Skeletal muscle tissue (tissue), 4 donors: Measurements from ENCODE around the gene PTPRCAP. TPM values are rescaled to one million over a fixed set of nuclear protein-coding genes. Genes with fewer than 3 reads are reported as not detected.
A peak's percentile ranks its signal among the peaks of the same experiment; 100 is the strongest.
"Not testable (repeated sequence)": the region's sequence is repeated elsewhere in the genome, so short reads cannot be mapped to it uniquely, and the experiment has no call there.

ENCODE experiments used
- H3K27ac ChIP-seq: one replicate; pipeline ENCODE4 v1.7.0; 2013; ENCODE audit warnings: mild to moderate bottlenecking, low read depth, low read length, inconsistent platforms
- H3K27me3 ChIP-seq, 3 donors: one replicate each; pipeline ENCODE4 v1.7.0; 2013; ENCODE audit warnings: low read length in 3 of 3; ENCODE audit not compliant: control insufficient read depth in 3 of 3, insufficient read depth in 3 of 3
- H3K36me3 ChIP-seq, 3 donors: one replicate each; pipeline ENCODE4 v1.7.0; 2013; ENCODE audit warnings: low read length in 3 of 3; ENCODE audit not compliant: control insufficient read depth in 3 of 3, insufficient read depth in 3 of 3
- H3K4me1 ChIP-seq, 3 donors: one replicate each; pipeline ENCODE4 v1.7.0; 2013; ENCODE audit warnings: low read length in 3 of 3, mild to moderate bottlenecking in 3 of 3; ENCODE audit not compliant: control insufficient read depth in 3 of 3, insufficient read depth in 3 of 3
- H3K4me3 ChIP-seq, 3 donors: one replicate each; pipeline ENCODE4 v1.7.0; 2013; ENCODE audit warnings: low read length in 3 of 3
- H3K9ac ChIP-seq, 3 donors: one replicate each; pipeline ENCODE4 v1.7.0; 2013; ENCODE audit warnings: low read length in 3 of 3, mild to moderate bottlenecking in 3 of 3, moderate library complexity in 2 of 3, low read depth in 1 of 3
- H3K9me3 ChIP-seq, 3 donors: one replicate each; pipeline ENCODE4 v1.7.0; 2013; ENCODE audit warnings: low read length in 3 of 3; ENCODE audit not compliant: control insufficient read depth in 3 of 3
- total RNA-seq: library from RNA; depleted of rRNA; stranded (reverse); fragments of >200 nt; gene quantifications from one replicate; pipeline ENCODE4 v1.2.3, GENCODE V29; 2014
- donor health status: Osteomylitis.

Gene PTPRCAP
- total RNA-seq, 1 donor from 2014 or later: not detected

DNA sequence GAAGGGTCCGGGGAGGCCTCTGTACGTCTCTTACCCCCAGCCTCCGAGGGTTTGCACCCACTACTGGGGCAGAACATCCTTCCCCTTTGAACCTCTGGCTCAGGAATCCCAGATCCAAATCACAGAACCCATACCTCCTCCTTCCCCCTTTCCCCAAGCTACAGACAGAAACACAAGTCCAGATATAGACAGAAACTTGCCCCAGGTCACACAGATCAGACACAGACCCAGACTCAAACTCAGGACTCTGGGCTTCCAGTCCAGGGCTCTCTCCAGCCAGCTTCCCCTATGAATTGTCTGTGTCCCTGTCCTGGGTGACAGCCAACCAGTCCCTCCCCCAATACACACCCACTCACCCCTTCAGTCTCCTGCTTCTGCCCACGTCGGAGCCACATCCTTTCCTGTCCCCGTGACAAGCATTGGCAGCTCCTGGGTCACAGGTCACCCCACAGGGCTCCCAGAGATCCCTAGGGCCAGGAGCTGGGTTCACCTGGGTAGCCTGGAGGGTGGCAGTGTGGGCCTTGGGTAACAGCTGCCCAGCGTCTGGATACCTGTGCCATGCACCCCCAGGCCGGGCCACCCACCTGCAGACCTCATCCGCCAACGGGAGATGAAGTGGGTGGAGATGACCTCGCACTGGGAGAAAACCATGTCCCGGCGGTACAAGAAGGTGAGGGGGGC is 32.8 kb downstream of the PTPRCAP start:
- H3K27me3 ChIP-seq: peaks cover 9 to 33% (median 22%) of the 10 kb centered on the region in 3 donors
- H3K4me3 ChIP-seq: no peak overlapping the region
- peaks cover 22 to 25% (median 23%) of the 10 kb centered on the region in 3 donors for H3K4me1 ChIP-seq
- no peak overlapping the region for H3K9ac ChIP-seq
- no peaks in the 10 kb centered on the region for H3K9me3 ChIP-seq
- no peak overlapping the region for H3K27ac ChIP-seq
- H3K36me3 ChIP-seq: peaks cover 0 to 6% (median 4%) of the 10 kb centered on the region in 3 donors

DNA sequence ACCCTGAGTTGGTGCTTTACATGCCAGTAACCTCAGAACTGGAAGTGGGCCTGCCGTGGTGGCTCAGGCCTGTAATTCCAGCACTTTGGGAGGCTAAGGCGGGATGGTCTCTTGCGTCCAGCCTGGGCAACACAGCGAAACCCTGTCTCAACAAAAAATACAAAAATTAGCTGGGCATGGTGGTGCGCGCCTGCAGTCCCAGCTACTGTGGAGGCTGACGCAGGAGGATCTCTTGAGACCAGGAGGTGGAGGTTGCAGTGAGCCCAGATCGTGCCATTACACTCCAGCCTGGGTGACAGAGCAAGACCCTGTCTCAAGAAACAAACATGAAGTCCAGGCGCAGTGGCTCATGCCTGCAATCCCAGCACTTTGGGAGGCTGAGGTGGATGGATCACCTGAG is 34.4 kb downstream of the PTPRCAP start:
- H3K27ac ChIP-seq, H3K4me3 ChIP-seq, H3K9ac ChIP-seq, H3K9me3 ChIP-seq: not testable (repeated sequence)
- Histone ChIP-seq H3K4me1 (peaks cover 22 to 26% (median 24%) of the 10 kb centered on the region in 3 donors), H3K27me3 (peaks cover 0 to 17% (median 7%) of the 10 kb centered on the region in 3 donors), H3K36me3 (peaks cover 15 to 20% (median 17%) of the 10 kb centered on the region in 3 donors)

DNA sequence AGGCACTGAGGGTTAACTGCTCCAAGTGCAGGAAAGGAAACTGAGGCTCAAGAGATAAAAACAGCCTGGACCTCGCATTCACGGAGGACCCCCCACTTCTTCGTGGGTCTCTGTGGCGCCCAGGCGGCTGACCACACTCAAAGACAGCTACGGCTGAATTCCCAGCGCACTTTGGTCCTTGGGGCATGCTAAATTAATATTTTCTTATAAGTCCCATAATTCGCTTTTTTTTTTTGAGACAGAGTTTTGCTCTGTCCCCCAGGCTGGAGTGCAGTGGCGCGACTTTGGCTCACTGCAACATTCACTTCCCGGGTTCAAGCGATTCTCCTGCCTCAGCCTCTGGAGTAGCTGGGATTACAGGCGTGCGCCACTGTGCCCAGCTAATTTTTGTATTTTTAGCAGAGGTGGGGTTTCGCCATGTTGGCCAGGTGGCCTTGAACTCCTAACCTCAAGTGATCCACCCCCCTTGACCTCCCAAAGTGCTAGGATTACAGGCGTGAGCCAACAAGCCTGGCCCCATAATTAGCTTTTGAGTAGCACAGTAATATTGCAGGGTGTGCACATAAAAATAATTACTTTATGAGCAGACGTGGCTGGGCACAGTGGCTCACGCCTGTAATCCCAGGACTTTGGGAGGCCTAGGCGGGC is 35.2 kb downstream of the PTPRCAP start:
- not testable (repeated sequence) for H3K9me3 ChIP-seq, H3K27me3 ChIP-seq
- Histone ChIP-seq H3K27ac (peak overlapping the region; percentile 94), H3K36me3 (peaks cover 23 to 28% (median 24%) of the 10 kb centered on the region in 3 donors), H3K9ac (peak overlapping the region; percentile 64 to 77 (median 76)), H3K4me1 (peaks cover 22 to 33% (median 23%) of the 10 kb centered on the region in 3 donors), H3K4me3 (peak overlapping the region; percentile 66 to 82 (median 71))

DNA sequence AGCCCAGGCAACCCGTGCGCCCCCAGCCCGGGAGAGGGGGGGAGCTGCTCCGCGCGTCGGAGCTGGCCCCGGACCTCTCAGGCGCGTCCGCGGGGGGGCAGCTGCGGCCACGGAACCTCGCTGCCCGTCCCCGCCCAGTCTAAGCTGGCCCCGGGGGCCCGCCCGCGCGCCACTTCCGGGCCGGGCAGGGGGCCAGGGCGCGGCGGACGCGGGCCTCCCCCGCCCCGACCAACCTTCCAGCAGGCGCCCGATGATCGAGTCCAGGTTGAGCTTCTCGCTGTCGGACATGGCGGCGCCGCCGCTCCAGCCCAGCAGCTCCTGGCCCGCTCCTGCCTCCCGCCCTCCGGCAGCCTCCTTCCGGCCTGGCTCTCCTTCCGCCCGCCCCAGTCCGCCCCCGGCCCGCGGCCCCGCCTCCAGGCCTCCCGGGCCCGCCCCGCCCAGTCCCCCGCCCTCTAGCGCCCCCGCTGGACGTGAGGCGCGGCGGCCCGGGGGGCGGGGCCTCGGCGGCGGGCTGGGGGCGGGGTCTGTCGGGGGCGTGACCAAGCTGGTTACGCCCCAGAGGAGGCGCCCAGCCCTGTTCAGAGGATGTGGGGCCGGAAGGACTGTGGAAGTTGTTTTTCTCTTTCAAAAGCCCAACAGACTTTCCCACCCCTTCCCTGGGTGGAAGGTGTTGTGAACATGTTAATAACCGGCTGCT is 35.8 kb downstream of the PTPRCAP start, which contains the start of gene PPP1CA:
PPP1CA (minus strand) TSS at position 364 of the 697 bp plus-strand sequence; CDS start at position 288, 76 bp downstream.
- Histone ChIP-seq H3K4me3 (peak within 1 kb of the TSS; percentile 82 to 87 (median 85)), H3K9ac (peak within 1 kb of the TSS; percentile 90 to 98 (median 96)), H3K36me3 (peaks cover 25 to 29% (median 25%) of the 10 kb centered on the region in 3 donors), H3K27ac (peak within 1 kb of the TSS; percentile 94), H3K9me3 (no peaks in the 10 kb centered on the region), H3K4me1 (peaks cover 21 to 33% (median 22%) of the 10 kb centered on the region in 3 donors), H3K27me3 (peaks cover 0 to 4% (median 0%) of the 10 kb centered on the region in 3 donors)

DNA sequence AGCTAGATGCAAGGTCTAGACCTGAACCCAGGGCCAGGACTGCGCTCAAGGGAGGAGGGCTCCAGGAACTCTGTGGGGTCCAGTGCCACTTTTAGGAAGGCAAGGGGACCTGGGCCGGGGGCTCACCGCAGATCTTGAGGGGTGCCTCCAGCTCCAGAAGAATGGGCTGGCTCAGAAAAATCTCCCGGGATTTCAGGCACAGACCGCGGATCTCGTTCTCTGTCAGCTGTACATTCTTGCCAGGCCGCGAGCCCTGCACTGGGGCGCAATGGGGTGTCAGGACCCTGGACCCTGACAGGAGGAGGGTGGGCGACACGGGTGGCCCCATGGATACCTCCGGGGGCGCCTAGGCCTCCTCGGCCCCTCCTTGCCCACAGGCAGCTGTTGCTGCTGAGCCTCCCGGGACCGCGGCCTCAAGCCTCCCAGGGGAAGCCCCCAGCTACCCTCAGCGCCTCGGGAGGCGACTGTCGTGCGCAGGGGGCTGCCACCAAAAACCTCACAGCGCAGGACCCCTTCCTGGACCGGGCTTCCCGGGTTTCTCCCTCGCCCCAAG is 36.5 kb downstream of the PTPRCAP start:
- peaks cover 21 to 33% (median 22%) of the 10 kb centered on the region in 3 donors for H3K4me1 ChIP-seq
- no peaks in the 10 kb centered on the region for H3K9me3 ChIP-seq

DNA sequence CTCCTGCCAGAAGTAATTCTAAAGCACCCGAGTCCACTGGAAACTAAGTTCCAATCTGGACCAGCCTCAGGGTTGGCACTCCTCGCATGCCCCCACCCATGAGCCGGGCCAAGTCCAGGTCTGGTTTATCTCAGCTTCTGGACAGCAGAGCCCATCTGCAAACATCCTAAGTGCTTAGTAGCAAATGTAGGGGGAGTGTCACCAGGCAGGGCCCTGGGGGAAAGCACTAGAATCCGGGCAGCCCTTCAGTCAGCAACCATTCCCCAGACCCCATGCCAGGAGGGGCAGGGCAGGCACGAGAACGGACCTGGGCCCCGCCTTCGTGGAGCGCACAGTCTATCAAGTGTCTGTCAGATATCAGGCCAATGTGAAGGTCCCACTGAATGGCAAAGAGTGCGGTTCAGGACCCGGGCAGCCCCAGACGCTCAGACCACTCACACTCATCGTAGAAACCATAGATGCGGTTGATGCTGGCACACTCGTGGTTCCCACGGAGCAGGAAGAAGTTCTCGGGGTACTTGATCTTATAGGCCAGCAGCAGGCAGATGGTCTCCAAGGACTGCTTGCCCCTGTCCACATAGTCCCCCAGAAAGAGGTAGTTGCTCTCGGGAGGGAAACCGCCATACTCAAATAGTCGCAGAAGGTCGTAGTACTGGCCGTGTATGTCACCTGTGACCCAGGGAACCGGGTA is 37.1 kb downstream of the PTPRCAP start:
- H3K36me3 ChIP-seq: peaks cover 31 to 34% (median 33%) of the 10 kb centered on the region in 3 donors
- peak overlapping the region; percentile 82 to 87 (median 85) for H3K4me3 ChIP-seq
- H3K4me1 ChIP-seq: peaks cover 21 to 33% (median 22%) of the 10 kb centered on the region in 3 donors
- H3K9ac ChIP-seq: peak overlapping the region; percentile 90 to 98 (median 96)
- H3K27ac ChIP-seq: peak overlapping the region; percentile 94
- peaks cover 0 to 3% (median 0%) of the 10 kb centered on the region in 3 donors for H3K27me3 ChIP-seq
- no peaks in the 10 kb centered on the region for H3K9me3 ChIP-seq

More for the DNA sequence above, 36.5 kb downstream of the PTPRCAP start:
- Histone ChIP-seq H3K27ac (peak overlapping the region; percentile 94), H3K36me3 (peaks cover 27 to 33% (median 28%) of the 10 kb centered on the region in 3 donors), H3K27me3 (peaks cover 0 to 3% (median 0%) of the 10 kb centered on the region in 3 donors), H3K9ac (peak overlapping the region; percentile 90 to 98 (median 96)), H3K4me3 (peak overlapping the region; percentile 82 to 87 (median 85))

DNA sequence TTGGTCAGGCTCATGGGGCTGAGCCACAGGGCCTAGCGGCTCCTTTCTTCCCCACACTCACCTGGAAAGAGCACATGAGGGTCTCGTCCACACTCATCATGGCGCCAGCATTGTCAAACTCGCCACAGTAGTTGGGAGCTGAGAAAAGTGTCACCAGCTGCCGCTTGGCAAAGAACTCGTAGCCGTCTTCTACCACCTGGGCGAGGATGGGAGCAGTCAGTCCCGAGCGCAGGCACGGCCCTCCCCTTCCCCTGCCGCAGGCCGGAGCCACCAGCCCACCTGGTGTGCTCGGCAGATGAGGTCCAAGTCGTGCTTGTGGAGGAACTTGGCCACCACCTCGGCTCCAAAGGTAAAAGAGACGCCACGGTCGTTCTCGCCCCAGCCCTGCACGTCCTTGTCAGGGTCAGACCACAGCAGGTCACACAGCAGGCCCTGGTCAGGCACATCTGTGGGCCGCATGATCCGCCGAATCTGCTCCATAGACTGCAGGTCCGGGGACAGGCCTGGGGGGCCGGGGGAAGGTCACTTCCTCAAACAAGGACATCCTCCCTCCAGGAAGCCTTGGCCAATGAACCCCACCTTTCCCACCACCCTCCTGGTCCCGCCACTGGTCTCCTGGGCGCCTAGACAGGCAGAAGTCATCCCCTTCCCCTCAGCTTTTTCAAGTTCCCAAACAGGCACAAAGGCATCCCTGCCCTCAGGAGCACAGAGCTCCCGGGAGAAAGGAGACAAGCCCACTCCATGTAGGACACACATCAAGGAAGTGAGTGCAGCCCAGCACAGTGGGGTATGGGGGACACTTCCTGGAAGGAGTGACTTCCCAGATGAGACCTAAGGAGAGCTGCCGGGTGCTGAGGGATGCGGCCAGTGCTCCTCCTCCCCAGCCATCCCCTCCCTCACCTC is 38.6 kb downstream of the PTPRCAP start:
- Histone ChIP-seq H3K4me1 (peaks cover 21 to 33% (median 22%) of the 10 kb centered on the region in 3 donors), H3K4me3 (no peak overlapping the region), H3K9ac (peak overlapping the region in 2 of 3 donors; percentile 23 to 33), H3K36me3 (peaks cover 33 to 35% (median 35%) of the 10 kb centered on the region in 3 donors), H3K27ac (no peak overlapping the region), H3K27me3 (no peaks in the 10 kb centered on the region), H3K9me3 (no peaks in the 10 kb centered on the region)

DNA sequence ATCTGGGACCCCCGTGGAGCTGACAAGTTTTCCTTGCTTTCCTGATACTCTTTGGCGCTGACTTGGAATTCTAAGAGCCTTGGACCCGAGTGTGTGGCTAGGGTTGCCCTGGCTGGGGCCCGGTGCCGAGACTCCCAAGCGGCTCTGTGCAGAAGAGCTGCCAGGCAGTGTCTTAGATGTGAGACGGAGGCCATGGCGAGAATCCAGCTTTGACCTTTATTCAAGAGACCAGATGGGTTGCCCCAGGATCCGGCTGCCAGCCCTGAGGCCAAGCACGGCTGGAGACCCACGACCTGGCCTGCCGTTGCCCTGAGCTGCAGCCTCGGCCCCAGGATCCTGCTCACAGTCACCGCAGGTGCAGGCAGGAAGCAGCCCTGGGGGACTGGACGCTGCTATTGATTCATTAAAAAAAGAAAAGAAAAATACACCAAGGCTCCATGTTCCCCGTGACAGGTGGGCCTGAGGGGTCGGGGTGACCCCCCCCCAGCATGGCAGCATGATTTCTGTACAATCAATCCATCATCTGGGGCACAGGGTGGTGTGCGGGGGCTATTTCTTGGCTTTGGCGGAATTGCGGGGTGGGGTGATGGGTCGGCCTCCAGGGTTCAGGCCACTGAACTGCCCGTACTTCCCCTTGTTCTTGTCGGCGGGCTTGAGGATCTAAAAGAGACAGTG is 39.4 kb downstream of the PTPRCAP start:
- H3K36me3 ChIP-seq: peaks cover 33 to 41% (median 39%) of the 10 kb centered on the region in 3 donors
- H3K27me3 ChIP-seq: no peaks in the 10 kb centered on the region
- no peak overlapping the region for H3K27ac ChIP-seq
- no peak overlapping the region for H3K4me3 ChIP-seq
- H3K9ac ChIP-seq: peak overlapping the region in 1 of 3 donors; percentile 33
- no peaks in the 10 kb centered on the region for H3K9me3 ChIP-seq
- H3K4me1 ChIP-seq: peaks cover 21 to 33% (median 22%) of the 10 kb centered on the region in 3 donors
